Measurements from ENCODE around the gene AFMID. TPM values are rescaled to one million over a fixed set of nuclear protein-coding genes. Genes with fewer than 3 reads are reported as not detected.

The AFMID gene
- total and polyA plus RNA-seq, 9 of the 15 experiments (the other 6 are each of a cell fraction or from before 2014, with no cell fraction given), result 62.1 to 188 (median 74.4) TPM

DNA sequence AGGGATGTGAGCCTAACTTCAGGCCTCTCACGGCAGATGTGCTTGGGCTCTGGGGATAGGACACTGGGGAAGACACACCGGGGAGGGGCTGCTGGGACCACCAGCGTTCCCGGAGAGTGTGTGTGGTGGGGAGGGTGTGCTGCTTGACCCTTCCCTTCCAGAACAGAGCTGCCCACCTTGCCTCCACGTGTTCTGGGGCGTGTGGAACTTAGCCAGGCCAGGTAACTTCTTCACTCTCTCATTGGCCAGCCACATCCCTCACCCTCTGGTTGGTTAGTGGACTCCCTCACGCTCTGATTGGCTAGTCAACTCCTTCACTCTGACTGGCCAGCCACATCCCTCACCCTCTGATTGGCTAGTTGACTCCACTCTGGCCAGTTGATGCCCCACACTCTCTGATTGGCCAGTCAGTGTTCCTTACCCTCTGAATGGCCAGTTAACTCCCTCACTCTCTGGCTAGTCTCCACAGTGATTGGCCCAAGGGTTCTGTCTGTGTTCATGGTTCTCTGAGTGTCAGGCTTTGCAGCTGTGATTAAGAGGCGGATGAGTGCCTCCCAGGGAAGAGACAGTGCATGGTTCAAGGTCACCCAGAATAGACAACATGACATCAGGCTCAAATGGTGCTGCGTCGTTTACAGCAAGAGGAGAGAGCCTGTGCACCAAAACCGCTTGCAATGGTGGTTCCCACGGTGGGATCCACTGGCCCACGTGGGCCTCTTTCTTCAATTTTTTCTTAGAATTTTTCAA, 54.3 kb downstream of the AFMID start (continued):
- TF ChIP-seq, protein P1, sequence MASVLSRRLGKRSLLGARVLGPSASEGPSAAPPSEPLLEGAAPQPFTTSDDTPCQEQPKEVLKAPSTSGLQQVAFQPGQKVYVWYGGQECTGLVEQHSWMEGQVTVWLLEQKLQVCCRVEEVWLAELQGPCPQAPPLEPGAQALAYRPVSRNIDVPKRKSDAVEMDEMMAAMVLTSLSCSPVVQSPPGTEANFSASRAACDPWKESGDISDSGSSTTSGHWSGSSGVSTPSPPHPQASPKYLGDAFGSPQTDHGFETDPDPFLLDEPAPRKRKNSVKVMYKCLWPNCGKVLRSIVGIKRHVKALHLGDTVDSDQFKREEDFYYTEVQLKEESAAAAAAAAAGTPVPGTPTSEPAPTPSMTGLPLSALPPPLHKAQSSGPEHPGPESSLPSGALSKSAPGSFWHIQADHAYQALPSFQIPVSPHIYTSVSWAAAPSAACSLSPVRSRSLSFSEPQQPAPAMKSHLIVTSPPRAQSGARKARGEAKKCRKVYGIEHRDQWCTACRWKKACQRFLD (CRISPR knock-in tag; IDR thresholded peaks at IDR 0.05), result peak; percentile 54; the same call in 1 of the 2 replicates
- 0 out of 2 replicates have a peak, but pooled peaks have one; percentile 38 for TF ChIP-seq ELF4 (CRISPR knock-in tag; IDR thresholded peaks at IDR 0.05)
- TF ChIP-seq RBM25 (IDR thresholded peaks at IDR 0.05; ENCODE audit: low read depth, low read length, severe bottlenecking), result peak; percentile 78
- TF ChIP-seq DMBX1 (CRISPR knock-in tag; IDR thresholded peaks at IDR 0.05; ENCODE audit: borderline replicate concordance), result peak; percentile 73; the same call in 1 of the 2 replicates
- TF ChIP-seq MBD2 (IDR thresholded peaks at IDR 0.05; ENCODE audit: borderline replicate concordance, low read depth), result peak; percentile 96
- peak; percentile 61; the same call in 1 of the 2 replicates for TF ChIP-seq ESRRA (IDR thresholded peaks at IDR 0.05; ENCODE audit: borderline replicate concordance, low read depth)
- no peak for TF ChIP-seq ZNF224 (CRISPR knock-in tag; IDR thresholded peaks at IDR 0.05)
- TF ChIP-seq MEIS2 (IDR thresholded peaks at IDR 0.05; ENCODE audit: partially characterized antibody), result peak; percentile 16
- peak; percentile 98 for TF ChIP-seq NFYB (IDR thresholded peaks at IDR 0.05; ENCODE audit: extremely low read depth, insufficient read length)
- no peak for TF ChIP-seq NR4A1 (CRISPR knock-in tag; IDR thresholded peaks at IDR 0.05)
- TF ChIP-seq NR4A1 (tag; IDR thresholded peaks at IDR 0.05), result peak; percentile 67; the same call in 1 of the 2 replicates
- no peak for TF ChIP-seq NFIC (IDR thresholded peaks at IDR 0.05)
- no peak for TF ChIP-seq FOXJ2 (tag; IDR thresholded peaks at IDR 0.05)
- TF ChIP-seq KLF6 (CRISPR knock-in tag; IDR thresholded peaks at IDR 0.05; ENCODE audit: borderline replicate concordance), result no peak
- TF ChIP-seq, protein P2, sequence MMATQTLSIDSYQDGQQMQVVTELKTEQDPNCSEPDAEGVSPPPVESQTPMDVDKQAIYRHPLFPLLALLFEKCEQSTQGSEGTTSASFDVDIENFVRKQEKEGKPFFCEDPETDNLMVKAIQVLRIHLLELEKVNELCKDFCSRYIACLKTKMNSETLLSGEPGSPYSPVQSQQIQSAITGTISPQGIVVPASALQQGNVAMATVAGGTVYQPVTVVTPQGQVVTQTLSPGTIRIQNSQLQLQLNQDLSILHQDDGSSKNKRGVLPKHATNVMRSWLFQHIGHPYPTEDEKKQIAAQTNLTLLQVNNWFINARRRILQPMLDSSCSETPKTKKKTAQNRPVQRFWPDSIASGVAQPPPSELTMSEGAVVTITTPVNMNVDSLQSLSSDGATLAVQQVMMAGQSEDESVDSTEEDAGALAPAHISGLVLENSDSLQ (IDR thresholded peaks at IDR 0.05), result peak; percentile 93
- TF ChIP-seq ZBTB7A (IDR thresholded peaks at IDR 0.05; ENCODE audit: borderline replicate concordance, control insufficient read depth, low read depth, low read length), result peak; percentile 59; the same call in 1 of the 2 replicates
- no peak for TF ChIP-seq RAD51 (IDR thresholded peaks at IDR 0.05; ENCODE audit: borderline replicate concordance, low read depth)
- TF ChIP-seq, protein P3, sequence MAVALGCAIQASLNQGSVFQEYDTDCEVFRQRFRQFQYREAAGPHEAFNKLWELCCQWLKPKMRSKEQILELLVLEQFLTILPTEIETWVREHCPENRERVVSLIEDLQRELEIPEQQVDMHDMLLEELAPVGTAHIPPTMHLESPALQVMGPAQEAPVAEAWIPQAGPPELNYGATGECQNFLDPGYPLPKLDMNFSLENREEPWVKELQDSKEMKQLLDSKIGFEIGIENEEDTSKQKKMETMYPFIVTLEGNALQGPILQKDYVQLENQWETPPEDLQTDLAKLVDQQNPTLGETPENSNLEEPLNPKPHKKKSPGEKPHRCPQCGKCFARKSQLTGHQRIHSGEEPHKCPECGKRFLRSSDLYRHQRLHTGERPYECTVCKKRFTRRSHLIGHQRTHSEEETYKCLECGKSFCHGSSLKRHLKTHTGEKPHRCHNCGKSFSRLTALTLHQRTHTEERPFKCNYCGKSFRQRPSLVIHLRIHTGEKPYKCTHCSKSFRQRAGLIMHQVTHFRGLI (CRISPR knock-in tag; IDR thresholded peaks at IDR 0.05), result 0 out of 2 replicates have a peak, but pooled peaks have one; percentile 56
- TF ChIP-seq SMAD4 (CRISPR knock-in tag; conservative IDR thresholded peaks at IDR 0.05), result peak; percentile 78
- no peak for TF ChIP-seq NFE2L1 (tag; IDR thresholded peaks at IDR 0.05; ENCODE audit: borderline replicate concordance, low read depth)
- TF ChIP-seq, protein P4, sequence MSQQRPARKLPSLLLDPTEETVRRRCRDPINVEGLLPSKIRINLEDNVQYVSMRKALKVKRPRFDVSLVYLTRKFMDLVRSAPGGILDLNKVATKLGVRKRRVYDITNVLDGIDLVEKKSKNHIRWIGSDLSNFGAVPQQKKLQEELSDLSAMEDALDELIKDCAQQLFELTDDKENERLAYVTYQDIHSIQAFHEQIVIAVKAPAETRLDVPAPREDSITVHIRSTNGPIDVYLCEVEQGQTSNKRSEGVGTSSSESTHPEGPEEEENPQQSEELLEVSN (IDR thresholded peaks at IDR 0.05; ENCODE audit: borderline replicate concordance in 1 of 2, extremely low read depth in 1 of 2, insufficient read depth in 1 of 2, insufficient read length in 1 of 2, low read depth in 1 of 2, low read length in 1 of 2, poor library complexity in 1 of 2, severe bottlenecking in 1 of 2), result no peak
- TF ChIP-seq PTRF (tag; IDR thresholded peaks at IDR 0.05), result peak; percentile 65
- TF ChIP-seq LEF1 (IDR thresholded peaks at IDR 0.05), result 0 out of 2 replicates have a peak, but pooled peaks have one; percentile 44
